SK-N-SH (cell line): ENCODE results near the gene MREG. TPM values are rescaled to one million over a fixed set of nuclear protein-coding genes. Genes with fewer than 3 reads are reported as not detected.

Experiments
- CTCF ChIA-PET: fragments of 300-600, 350-600 bp; formaldehyde crosslinking; extraction: SDS; loops from one replicate; lab custom pipeline; 2021; lab: Yijun Ruan, JAX
- POLR2A ChIA-PET: fragments of 350-600 bp; sonication (Branson Sonifier 250); formaldehyde crosslinking; extraction: SDS; loops from one replicate; lab custom pipeline; 2020; ENCODE audit warnings: antibody characterized with exemption, inconsistent platforms; lab: Yijun Ruan, JAX
- DNase-seq: peaks from one replicate; pipeline ENCODE4 v3.0.0; 2012
- H2AFZ ChIP-seq: fragments of 200-600 bp; sonication (generic); 2 replicates; pipeline ENCODE4 v1.8.1; 2016; ENCODE audit warnings: antibody characterized with exemption, mild to moderate bottlenecking, low read depth
- H3F3A ChIP-seq: fragments of 200-600 bp; sonication (generic); replicated peaks from 2 replicates; pipeline ENCODE3; 2016; ENCODE audit warnings: antibody characterized with exemption, mild to moderate bottlenecking; ENCODE audit not compliant: insufficient read depth
- H3K27ac ChIP-seq, 2 experiments: fragments of 200-500 bp in 1 of 2; fragments of 200-600 bp in 1 of 2; sonication (Bioruptor generic) in 1 of 2; sonication (generic), shearing (Covaris generic) in 1 of 2; 2 replicates each; pipeline versions ENCODE4 v1.5.1 to v1.6.1; 2014 to 2016; ENCODE audit warnings: low read depth in 2 of 2, inconsistent platforms in 1 of 2, low read length in 1 of 2, mild to moderate bottlenecking in 1 of 2, mixed read lengths in 1 of 2
- H3K27me3 ChIP-seq: fragments of 200-600 bp; sonication (generic), shearing (Covaris generic); 2 replicates; pipeline ENCODE4 v1.6.1; 2016; ENCODE audit warnings: mixed run types; ENCODE audit not compliant: insufficient read depth
- H3K36me3 ChIP-seq, 2 experiments: fragments of 200-500 bp in 1 of 2; fragments of 200-600 bp in 1 of 2; sonication (Bioruptor generic) in 1 of 2; sonication (generic) in 1 of 2; replicated peaks in 1 of 2; 2 replicates each; pipeline versions ENCODE3 to v1.5.1; 2014 to 2016; ENCODE audit warnings: low read length in 1 of 2, mild to moderate bottlenecking in 1 of 2; ENCODE audit not compliant: insufficient read depth in 2 of 2, control insufficient read depth in 1 of 2
- H3K4me1 ChIP-seq, 2 experiments: fragments of 200-500 bp in 1 of 2; fragments of 200-600 bp in 1 of 2; sonication (Bioruptor generic) in 1 of 2; sonication (generic), shearing (Covaris generic) in 1 of 2; 2 replicates each; pipeline versions ENCODE4 v1.5.1 to v1.6.1; 2014 to 2016; ENCODE audit warnings: low read depth in 1 of 2, low read length in 1 of 2, mixed run types in 1 of 2; ENCODE audit not compliant: insufficient read depth in 2 of 2, control insufficient read depth in 1 of 2
- H3K4me2 ChIP-seq: fragments of 200-600 bp; sonication (generic), shearing (Covaris generic); 2 replicates; pipeline ENCODE4 v1.6.1; 2017; ENCODE audit warnings: mixed run types
- H3K4me3 ChIP-seq, 2 experiments: fragments of 200-500 bp in 1 of 2; fragments of 200-600 bp in 1 of 2; sonication (Bioruptor generic) in 1 of 2; sonication (generic), shearing (Covaris generic) in 1 of 2; 2 replicates each; pipeline versions ENCODE4 v1.5.1 to v1.8.1; 2014 to 2016; ENCODE audit warnings: low read depth in 2 of 2, inconsistent platforms in 1 of 2, low read length in 1 of 2, mild to moderate bottlenecking in 1 of 2, mixed read lengths in 1 of 2, moderate library complexity in 1 of 2
- H3K79me2 ChIP-seq: fragments of 200-600 bp; sonication (generic); 2 replicates; pipeline ENCODE4 v1.8.1; 2017; ENCODE audit warnings: mild to moderate bottlenecking; ENCODE audit not compliant: insufficient read depth
- H3K9ac ChIP-seq: fragments of 200-600 bp; sonication (generic); 2 replicates; pipeline ENCODE4 v1.6.1; 2017; ENCODE audit warnings: mixed run types
- H3K9me2 ChIP-seq: fragments of 200-600 bp; sonication (generic); 2 replicates; pipeline ENCODE4 v1.6.1; 2017; ENCODE audit warnings: mixed run types
- H3K9me3 ChIP-seq: fragments of 200-600 bp; sonication (generic); 2 replicates; pipeline ENCODE4 v1.6.1; 2017; ENCODE audit warnings: mixed run types, mild to moderate bottlenecking, moderate library complexity
- H4K20me1 ChIP-seq: fragments of 200-600 bp; sonication (generic); 2 replicates; pipeline ENCODE4 v1.6.1; 2017; ENCODE audit warnings: mild to moderate bottlenecking, mixed run types; ENCODE audit not compliant: insufficient read depth
- CHD2 ChIP-seq: fragments of 150-350 bp; IDR thresholded peaks from 2 replicates; pipeline ENCODE4 v1.6.1; 2018; ENCODE audit warnings: low read length; ENCODE audit not compliant: partially characterized antibody
- ELF1 ChIP-seq: IDR thresholded peaks from 2 replicates; pipeline ENCODE4 v1.4.0; 2012
- FOXJ3 ChIP-seq: sonication (generic); formaldehyde crosslinking; IDR thresholded peaks from 2 replicates; pipeline ENCODE4 v1.5.1; 2020; ENCODE audit warnings: mild to moderate bottlenecking, missing genetic modification reagents
- FOXM1 ChIP-seq: IDR thresholded peaks from 2 replicates; pipeline ENCODE4 v1.4.0; 2012; ENCODE audit warnings: low read depth, mild to moderate bottlenecking
- GABPA ChIP-seq: IDR thresholded peaks from 2 replicates; pipeline ENCODE4 v1.4.0; 2012; ENCODE audit warnings: low read depth, mild to moderate bottlenecking
- GATA2 ChIP-seq: sonication (generic); formaldehyde crosslinking; IDR thresholded peaks from 2 replicates; pipeline ENCODE4 v1.5.0; 2020; ENCODE audit warnings: mild to moderate bottlenecking, missing genetic modification reagents
- JUND ChIP-seq: IDR thresholded peaks from 2 replicates; pipeline ENCODE4 v1.4.0; 2012
- MEF2A ChIP-seq: IDR thresholded peaks from 2 replicates; pipeline ENCODE4 v1.4.0; 2012; ENCODE audit warnings: low read depth, borderline replicate concordance
- MXI1 ChIP-seq: IDR thresholded peaks from 2 replicates; pipeline ENCODE4 v1.6.1; 2012; ENCODE audit warnings: mild to moderate bottlenecking, low read depth, low read length, improper control_type of control experiment
- NFIC ChIP-seq: IDR thresholded peaks from 2 replicates; pipeline ENCODE4 v1.4.0; 2012; ENCODE audit warnings: borderline replicate concordance
- NRF1 ChIP-seq: IDR thresholded peaks from 2 replicates; pipeline ENCODE4 v1.6.1; 2012; ENCODE audit warnings: low read depth, mild to moderate bottlenecking, low read length
- RAD21 ChIP-seq: IDR thresholded peaks from 2 replicates; pipeline ENCODE4 v1.6.1; 2012; ENCODE audit warnings: mild to moderate bottlenecking, low read length
- RCOR1 ChIP-seq: fragments of 150-350 bp; IDR thresholded peaks from 2 replicates; pipeline ENCODE4 v1.6.1; 2017; ENCODE audit warnings: antibody characterized with exemption, low read length
- REST ChIP-seq: IDR thresholded peaks from 2 replicates; pipeline ENCODE4 v1.6.1; 2012; ENCODE audit warnings: mild to moderate bottlenecking, low read depth, low read length, moderate library complexity
- RFX5 ChIP-seq: IDR thresholded peaks from 2 replicates; pipeline ENCODE4 v1.6.1; 2012; ENCODE audit warnings: mild to moderate bottlenecking, improper control_type of control experiment, low read length
- TAF1 ChIP-seq: IDR thresholded peaks from 2 replicates; pipeline ENCODE4 v1.6.1; 2012; ENCODE audit warnings: low read depth, mild to moderate bottlenecking, low read length, moderate library complexity, borderline replicate concordance
- WGBS: methylation state at CpG from one replicate; pipeline ENCODE4 v1.1.6; 2017; ENCODE audit warnings: low lambda C conversion rate; 5-methylcytosine and 5-hydroxymethylcytosine counted together
- polyA plus RNA-seq, 3 experiments: library from polyadenylated mRNA; depleted of rRNA; stranded (reverse); fragments of >200 nt; gene quantifications; 2 replicates each; pipeline ENCODE4 v1.2.3, GENCODE V29; 2012
- TF ChIP-seq, protein P1 (sequence below): IDR thresholded peaks from 2 replicates; pipeline ENCODE4 v1.4.0; 2012; ENCODE audit warnings: low read depth, borderline replicate concordance

MREG gene
- polyA plus RNA-seq, 1 of the 3 experiments (the other 2 are of a cell fraction): 2.5 TPM

DNA sequence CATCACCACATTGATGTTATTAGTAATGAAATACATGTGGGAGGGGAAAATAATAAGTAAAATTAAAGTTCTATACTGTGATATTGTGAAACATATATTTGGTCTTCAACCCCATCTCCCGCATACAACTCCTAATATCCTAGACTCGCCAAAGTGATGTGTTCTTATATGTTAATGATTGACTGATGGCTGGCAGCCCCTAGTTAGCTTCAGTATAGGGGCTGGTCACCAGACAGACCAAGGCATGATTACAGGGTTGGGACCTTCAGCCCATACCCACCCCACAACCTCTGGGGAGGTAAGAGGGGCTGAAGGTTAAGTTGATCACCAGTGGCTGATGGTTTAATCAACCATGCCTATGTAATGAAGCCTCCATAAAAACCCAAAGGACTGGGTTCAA, 28.1 kb upstream of the MREG start:
- Histone ChIP-seq H3K4me1 (peaks cover 0 to 2% of the 10 kb centered on the region in 2 experiments; a peak in 1 of 4 replicates), H2AFZ (no peak overlapping the region), H3K9me3 (no peaks in the 10 kb centered on the region), H3K79me2 (no peaks in the 10 kb centered on the region), H3F3A (no peaks in the 10 kb centered on the region), H3K27ac (no peak overlapping the region), H3K27me3 (no peaks in the 10 kb centered on the region), H3K36me3 (peaks cover 14 to 19% of the 10 kb centered on the region in 2 experiments), H3K4me2 (no peak overlapping the region), H4K20me1 (no peaks in the 10 kb centered on the region), H3K9me2 (no peaks in the 10 kb centered on the region), H3K4me3 (no peak overlapping the region), H3K9ac (no peak overlapping the region)
- DNase-seq: no peak
- POLR2A ChIA-PET: no interaction called here
- 96% methylated on average over 2 of the region's 2 CpGs for WGBS
- CTCF ChIA-PET: interaction anchor here (1.2 to 2.7 kb wide), 5 partner anchors 8 to 69 kb away, joined by 3 to 8 read pairs (median 3); no protein-coding TSS in a partner anchor
- TF ChIP-seq RFX5: no peak
- TF ChIP-seq GABPA: no peak
- TF ChIP-seq NFIC: no peak
- TF ChIP-seq RAD21: no peak
- no peak for TF ChIP-seq CHD2
- no peak for TF ChIP-seq FOXM1
- no peak for TF ChIP-seq JUND
- TF ChIP-seq GATA2 (CRISPR knock-in tag): no peak
- no peak for TF ChIP-seq RCOR1
- TF ChIP-seq NRF1: no peak
- no peak for TF ChIP-seq REST
- TF ChIP-seq MEF2A: no peak
- TF ChIP-seq MXI1: no peak
- TF ChIP-seq, protein P1, sequence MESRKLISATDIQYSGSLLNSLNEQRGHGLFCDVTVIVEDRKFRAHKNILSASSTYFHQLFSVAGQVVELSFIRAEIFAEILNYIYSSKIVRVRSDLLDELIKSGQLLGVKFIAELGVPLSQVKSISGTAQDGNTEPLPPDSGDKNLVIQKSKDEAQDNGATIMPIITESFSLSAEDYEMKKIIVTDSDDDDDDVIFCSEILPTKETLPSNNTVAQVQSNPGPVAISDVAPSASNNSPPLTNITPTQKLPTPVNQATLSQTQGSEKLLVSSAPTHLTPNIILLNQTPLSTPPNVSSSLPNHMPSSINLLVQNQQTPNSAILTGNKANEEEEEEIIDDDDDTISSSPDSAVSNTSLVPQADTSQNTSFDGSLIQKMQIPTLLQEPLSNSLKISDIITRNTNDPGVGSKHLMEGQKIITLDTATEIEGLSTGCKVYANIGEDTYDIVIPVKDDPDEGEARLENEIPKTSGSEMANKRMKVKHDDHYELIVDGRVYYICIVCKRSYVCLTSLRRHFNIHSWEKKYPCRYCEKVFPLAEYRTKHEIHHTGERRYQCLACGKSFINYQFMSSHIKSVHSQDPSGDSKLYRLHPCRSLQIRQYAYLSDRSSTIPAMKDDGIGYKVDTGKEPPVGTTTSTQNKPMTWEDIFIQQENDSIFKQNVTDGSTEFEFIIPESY: no peak
- no peak for TF ChIP-seq TAF1
- TF ChIP-seq ELF1: no peak
- TF ChIP-seq FOXJ3: no peak
